Prostate gland (tissue), 2 donors: ENCODE results near the gene STK24.

Experiments used
- CTCF ChIP-seq, 4 experiments: fragments of 200-600 bp in 2 of 4; fragments of 450-650 bp in 2 of 4; sonication (generic) in 2 of 4; IDR thresholded peaks; 1 replicate in 3 of 4; 2 replicates in 1 of 4; pipeline ENCODE4 v1.5.1; 2016 to 2019; ENCODE audit warnings: antibody characterized with exemption in 4 of 4, mild to moderate bottlenecking in 2 of 4, moderate library complexity in 2 of 4
- POLR2AphosphoS5 ChIP-seq: sonication (generic); formaldehyde crosslinking; IDR thresholded peaks from one replicate; pipeline ENCODE4 v1.6.1; 2017; ENCODE audit warnings: antibody characterized with exemption

GRCh38 chr13:98399756-98400155 lies 177.2 kb downstream of the STK24 start:
- no peak for TF ChIP-seq CTCF (IDR thresholded peaks at IDR 0.05)
- no peak for TF ChIP-seq POLR2AphosphoS5
